ENCODE data around the gene CDK15.
"Not testable (repeated sequence)": the region's sequence is repeated elsewhere in the genome, so short reads cannot be mapped to it uniquely, and the experiment has no call there.

Gene CDK15

GRCh38 chr2:201806442-201807170, at the start of gene CDK15:
Gene CDK15, plus strand, starts transcription at chr2:201806537. Its CDS starts 128 bp downstream, at chr2:201806665.
- no peak for DNase-seq (ENCODE audit: low read depth)

DNA sequence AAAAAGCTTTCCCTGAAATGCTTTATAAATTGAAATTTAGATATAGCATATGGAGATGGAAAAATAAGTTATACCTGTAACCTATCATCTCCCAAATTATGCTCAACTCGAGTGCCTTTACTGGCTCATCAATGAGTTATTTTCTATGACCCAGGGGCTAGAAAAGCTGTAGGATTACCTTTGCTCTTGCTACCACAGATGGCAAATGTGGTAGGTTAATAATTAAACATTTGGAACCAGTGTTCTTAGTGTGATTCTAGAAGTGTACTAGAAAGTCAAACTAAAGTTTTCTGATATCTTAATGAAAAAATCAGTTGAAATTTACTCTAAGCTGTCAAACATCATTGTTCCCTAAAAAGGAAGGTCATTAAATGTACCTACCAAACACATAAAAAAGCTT, 48.1 kb upstream of the CDK15 start:
- DNase-seq (ENCODE audit: low read depth), result no peak

DNA sequence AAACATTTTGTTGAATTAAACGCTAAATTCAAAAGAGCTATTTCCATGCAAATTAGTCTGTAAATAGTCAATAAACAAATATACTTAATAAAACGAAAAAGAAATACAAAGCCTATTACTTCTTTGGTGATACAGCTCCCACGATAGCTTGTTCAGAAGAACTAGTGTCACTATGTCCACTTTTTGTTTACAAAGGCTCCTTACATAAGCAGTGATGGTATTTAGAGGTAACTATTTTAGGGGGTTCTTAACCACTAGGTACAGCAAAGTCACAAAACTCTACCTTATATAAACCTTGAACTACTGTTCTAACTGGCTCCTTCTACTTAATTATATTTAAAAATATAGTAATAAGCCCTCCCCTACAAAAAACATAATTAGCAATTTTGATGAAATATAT, 47.5 kb upstream of the CDK15 start:
- DNase-seq (ENCODE audit: low read depth), result no peak

- no peak for DNase-seq (ENCODE audit: low read depth)
Measured at GRCh38 chr2:201759567-201759966, 46.8 kb upstream of the CDK15 start.

GRCh38 chr2:201761101-201761500, 45.2 kb upstream of the CDK15 start:
- DNase-seq (ENCODE audit: low read depth), result no peak

DNA sequence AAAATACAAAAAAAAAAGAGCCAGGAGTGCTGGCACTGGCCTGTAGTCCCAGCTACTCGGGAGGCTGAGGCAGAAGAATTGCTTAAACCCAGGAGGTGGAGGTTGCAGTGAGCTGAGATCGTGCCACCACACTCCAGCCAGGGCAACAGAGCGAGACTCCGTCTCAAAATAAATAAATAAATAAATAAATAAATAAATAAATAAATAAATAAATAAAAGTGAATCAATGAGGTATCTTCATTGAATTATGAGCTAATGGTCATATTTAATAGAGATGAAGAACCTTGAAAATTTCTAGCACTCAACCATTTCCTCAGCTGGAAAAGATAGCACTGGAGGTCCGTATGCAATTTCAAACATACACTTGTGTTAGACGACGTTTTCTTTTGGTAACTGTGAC, 41.9 kb upstream of the CDK15 start:
- DNase-seq (ENCODE audit: low read depth), result not testable (repeated sequence)

- no peak for DNase-seq (ENCODE audit: low read depth)
Measured at GRCh38 chr2:201765799-201766198, 40.5 kb upstream of the CDK15 start.

DNA sequence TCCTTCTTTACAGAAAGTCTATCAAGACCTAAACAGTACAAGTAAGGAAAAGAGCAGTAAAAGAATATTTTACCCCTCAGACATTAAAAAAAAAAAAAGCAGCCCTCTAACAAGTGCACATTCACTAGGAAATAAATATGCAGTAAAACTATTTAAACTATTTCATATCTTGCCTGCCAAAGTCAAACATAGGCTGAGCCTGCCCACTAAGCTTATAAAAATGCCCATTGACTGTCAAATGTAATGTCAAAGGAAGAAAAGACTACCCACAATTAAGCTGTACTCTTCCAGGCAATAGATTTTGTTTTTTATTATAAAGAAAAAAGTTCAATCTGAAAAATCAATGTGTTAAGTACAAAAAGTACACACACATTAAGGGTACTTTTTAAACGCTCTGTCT, 37.4 kb upstream of the CDK15 start:
- DNase-seq (ENCODE audit: low read depth), result no peak

DNA sequence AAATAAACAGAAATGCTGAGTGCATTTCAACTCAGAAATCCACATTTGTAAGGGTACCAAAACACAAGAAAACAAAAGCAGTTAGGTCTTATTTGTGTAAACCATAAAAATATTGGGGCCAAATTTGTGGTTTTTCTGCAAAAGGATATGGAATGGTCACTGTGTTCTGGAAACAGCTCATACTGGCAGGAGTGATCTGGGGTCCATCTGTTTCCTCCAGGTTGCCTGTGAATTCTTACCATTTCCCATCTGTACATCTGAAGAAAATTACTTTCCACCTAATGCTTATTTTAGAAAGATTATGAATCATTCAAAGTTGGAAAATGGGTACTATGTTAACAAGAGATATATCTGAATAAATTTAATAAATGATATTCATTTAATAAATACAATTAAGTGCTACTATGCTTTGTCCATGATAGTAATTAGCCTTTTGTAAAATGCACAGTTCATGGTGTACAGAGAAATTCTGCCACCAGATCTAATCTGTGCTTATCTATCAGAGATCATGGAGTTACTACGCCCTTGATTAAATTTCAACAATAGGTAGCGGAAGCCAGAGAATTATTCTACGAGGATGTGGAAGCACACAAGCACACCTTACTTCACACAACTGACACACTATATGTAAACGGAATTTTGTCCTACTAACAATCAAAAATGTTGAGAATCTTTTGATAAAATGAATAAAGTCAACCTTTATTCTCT, 36.5 kb upstream of the CDK15 start:
- no peak for DNase-seq (ENCODE audit: low read depth)

DNA sequence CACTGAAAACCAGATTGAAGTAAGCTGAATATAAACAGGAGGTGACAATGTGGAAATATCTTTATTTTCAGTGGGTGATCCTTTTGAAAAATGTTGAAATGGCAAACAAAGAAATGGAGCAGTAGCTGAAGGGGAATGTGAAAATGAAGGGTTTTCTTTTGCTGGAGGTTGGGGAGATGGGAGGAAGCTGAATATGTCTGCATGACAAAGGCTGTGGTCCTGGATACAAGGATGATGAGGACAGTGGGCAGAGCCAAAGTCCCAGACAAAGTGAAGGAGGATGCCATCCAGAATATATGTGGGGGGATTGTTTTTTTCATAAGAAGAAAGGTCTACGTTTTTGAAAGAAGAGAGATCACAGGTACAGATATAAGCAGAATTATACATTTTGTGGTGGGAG, 32.3 kb upstream of the CDK15 start:
- DNase-seq (ENCODE audit: low read depth), result no peak

- no peak for DNase-seq (ENCODE audit: low read depth)
Measured at GRCh38 chr2:201774546-201774945, 31.8 kb upstream of the CDK15 start.

DNA sequence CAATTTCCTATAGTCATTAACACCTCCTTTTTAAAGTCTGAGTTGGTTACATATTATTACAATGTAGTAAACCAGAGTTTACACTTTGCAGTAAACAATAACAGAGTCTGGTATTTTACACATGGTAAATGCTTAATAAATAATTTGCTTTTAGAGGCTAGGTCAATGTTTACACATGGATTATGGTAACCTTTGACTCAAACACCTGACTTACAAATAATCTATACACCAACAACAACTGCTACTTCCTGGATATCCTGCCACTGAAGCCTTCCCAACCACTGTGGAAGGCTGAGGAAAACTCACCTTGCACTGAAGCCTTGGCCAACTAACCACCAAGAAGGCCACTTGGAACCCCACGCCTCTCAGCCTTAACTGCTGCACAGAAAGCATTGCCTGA, 31.0 kb upstream of the CDK15 start:
- DNase-seq (ENCODE audit: low read depth), result no peak

GRCh38 chr2:201777043-201777442, 29.3 kb upstream of the CDK15 start:
- no peak for DNase-seq (ENCODE audit: low read depth)

DNA sequence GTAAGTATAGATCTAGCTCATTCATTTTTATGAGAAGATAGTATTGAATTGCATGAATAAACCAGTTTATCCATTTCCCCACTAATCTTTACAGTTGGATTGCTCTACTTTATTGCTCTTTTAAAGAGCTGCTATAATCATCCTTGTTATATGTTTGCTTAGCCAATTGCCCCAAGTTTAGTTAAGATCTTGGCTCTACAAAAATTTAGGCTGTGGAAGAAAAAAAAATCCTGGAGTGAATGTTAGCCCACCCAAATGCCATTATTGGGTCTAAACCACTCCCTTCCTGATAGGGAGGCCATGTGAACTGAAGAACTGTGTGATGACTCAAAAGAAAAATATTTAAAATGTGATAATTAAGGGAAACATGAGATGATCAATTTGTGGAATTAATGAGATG, 28.5 kb upstream of the CDK15 start:
- no peak for DNase-seq (ENCODE audit: low read depth)

DNA sequence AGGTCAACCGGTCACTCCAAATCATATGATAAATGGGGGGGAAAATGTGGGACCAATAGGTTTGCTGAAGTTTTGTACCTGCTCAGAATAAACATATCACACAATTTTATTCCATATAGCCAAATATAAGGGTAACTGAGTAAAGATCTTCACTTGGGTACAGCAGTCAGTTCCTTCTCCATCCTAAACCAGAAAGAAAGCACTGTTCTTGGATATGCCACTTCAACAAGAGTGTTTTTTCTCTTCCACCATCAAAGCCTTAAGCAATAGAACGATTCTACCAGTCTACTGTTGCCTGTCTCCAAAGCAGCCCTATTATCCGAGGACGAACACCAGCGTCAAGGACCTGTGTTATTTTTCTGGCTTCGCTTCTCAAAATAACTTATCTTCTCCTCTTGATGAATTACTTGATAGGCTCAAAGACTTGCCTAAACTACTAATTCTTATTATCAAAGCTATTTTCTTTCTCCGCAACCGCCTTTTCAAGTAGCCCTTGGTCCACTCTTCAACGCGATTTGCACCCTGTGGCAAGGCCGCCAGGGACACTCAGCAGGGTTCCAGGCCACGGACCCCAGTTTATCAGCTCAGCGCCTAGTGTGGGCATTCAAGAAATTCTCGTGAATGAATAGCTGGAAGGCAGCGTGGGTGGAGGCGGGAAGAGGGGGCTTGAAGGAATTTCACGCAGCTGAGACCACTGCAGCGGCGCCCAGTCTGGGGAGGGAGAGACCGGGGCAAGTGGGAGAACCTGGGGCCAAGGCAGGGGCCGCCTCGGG, 26.2 kb upstream of the CDK15 start:
- DNase-seq (ENCODE audit: low read depth), result no peak

- peak; percentile 88 for DNase-seq (ENCODE audit: low read depth)
Measured at GRCh38 chr2:201780674-201781493, 25.5 kb upstream of the CDK15 start, which contains the start of gene ALS2. Gene ALS2, minus strand, starts transcription at chr2:201780933. Its CDS starts 12,048 bp downstream, at chr2:201768885.

- DNase-seq (ENCODE audit: low read depth), result no peak
Measured at GRCh38 chr2:201781557-201782051, 24.7 kb upstream of the CDK15 start.

GRCh38 chr2:201784563-201784962, 21.8 kb upstream of the CDK15 start:
- DNase-seq (ENCODE audit: low read depth), result no peak

- DNase-seq (ENCODE audit: low read depth), result no peak
Measured at GRCh38 chr2:201785135-201785534, 21.2 kb upstream of the CDK15 start.

GRCh38 chr2:201786471-201786870, 19.9 kb upstream of the CDK15 start:
- no peak for DNase-seq (ENCODE audit: low read depth)

DNA sequence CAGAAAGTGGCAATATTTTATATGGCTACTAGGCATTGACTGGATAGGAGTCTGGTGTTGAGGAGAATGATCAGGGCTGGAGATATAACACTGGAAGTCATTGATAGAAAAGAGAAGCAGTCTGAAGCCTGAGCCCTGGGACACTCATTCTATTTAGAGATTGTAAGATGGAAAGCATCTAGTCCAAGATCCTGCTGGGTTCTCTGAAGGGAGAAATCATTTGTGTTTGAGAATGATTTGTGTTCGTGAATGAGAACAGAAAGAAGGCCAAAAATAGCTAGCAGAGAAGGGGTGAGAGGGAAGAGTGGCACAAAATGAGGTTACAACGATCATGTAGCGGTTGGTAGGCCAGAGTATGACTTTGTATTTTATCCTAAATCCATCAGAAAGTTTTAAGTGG, 18.0 kb upstream of the CDK15 start:
- DNase-seq (ENCODE audit: low read depth), result no peak

- DNase-seq (ENCODE audit: low read depth), result no peak
Measured at GRCh38 chr2:201789395-201789794, 16.9 kb upstream of the CDK15 start.

All from stimulated activated CD4-positive, alpha-beta T cell treated with anti-CD3 and anti-CD28 coated beads, Interleukin-2, amount 100 ng/mL, for 4 hours (primary cell).